ENCODE data around the gene NTM. TPM values are rescaled to one million over a fixed set of nuclear protein-coding genes. Genes with fewer than 3 reads are reported as not detected.

Gene NTM
- total and polyA plus RNA-seq, 4 experiments from 2014 or later, result not detected

- intact Hi-C loops (cut with micrococcal nuclease), result no loop called here
- Histone ChIP-seq H3K4me3 (ENCODE audit: low read length in 2 of 2) (no peak overlapping the region), H3K4me1 (ENCODE audit: insufficient read depth, low read length) (peaks cover 4% of the 10 kb centered on the region), H3K36me3 (ENCODE audit: insufficient read depth, low read length) (no peaks in the 10 kb centered on the region), H3K9me3 (ENCODE audit: control insufficient read depth in 1 of 2, low read length in 2 of 2) (no peaks in the 10 kb centered on the region), H3K27ac (ENCODE audit: low read depth, low read length) (no peak overlapping the region), H3K27me3 (ENCODE audit: insufficient read depth, low read length) (no peaks in the 10 kb centered on the region)
- H3K27me3 Mint-ChIP-seq, result no peaks in the 10 kb centered on the region
- H3K4me1 Mint-ChIP-seq, result no peaks in the 10 kb centered on the region
- CTCF ChIA-PET (ENCODE audit: partially characterized antibody), result interaction anchor here (1.3 kb wide), 1 partner anchor 9 kb away, joined by 4 read pairs; no protein-coding TSS in a partner anchor
- no peaks in the 10 kb centered on the region for H3K9me3 Mint-ChIP-seq
- H3K4me3 Mint-ChIP-seq, result no peak overlapping the region
- no peak for DNase-seq
- H3K27ac Mint-ChIP-seq, result no peak overlapping the region
- no peaks in the 10 kb centered on the region for H3K36me3 Mint-ChIP-seq
- POLR2A ChIA-PET (ENCODE audit: partially characterized antibody), result no interaction called here
These were observed 753.0 kb downstream of the NTM start for GRCh38 chr11:132123449-132123848.

- H3K9me3 Mint-ChIP-seq, result no peaks in the 10 kb centered on the region
- no peaks in the 10 kb centered on the region for H3K27me3 ChIP-seq (ENCODE audit: insufficient read depth, low read length)
- peaks cover 4% of the 10 kb centered on the region for H3K4me1 ChIP-seq (ENCODE audit: insufficient read depth, low read length)
- intact Hi-C loops (cut with micrococcal nuclease), result no loop called here
- H3K4me3 Mint-ChIP-seq, result no peak overlapping the region
- peaks cover 0 to 2% (median 0%) of the 10 kb centered on the region in 4 donors for H3K4me1 Mint-ChIP-seq
- ChIA-PET CTCF (ENCODE audit: partially characterized antibody) (no interaction called here), POLR2A (ENCODE audit: partially characterized antibody) (no interaction called here)
- no peaks in the 10 kb centered on the region for H3K36me3 Mint-ChIP-seq
- H3K9me3 ChIP-seq (ENCODE audit: control insufficient read depth in 1 of 2, low read length in 2 of 2), result no peaks in the 10 kb centered on the region
- no peak overlapping the region for H3K27ac Mint-ChIP-seq
- H3K4me3 ChIP-seq (ENCODE audit: low read length in 2 of 2), result no peak overlapping the region
- no peaks in the 10 kb centered on the region for H3K36me3 ChIP-seq (ENCODE audit: insufficient read depth, low read length)
- H3K27ac ChIP-seq (ENCODE audit: low read depth, low read length), result no peak overlapping the region
- H3K27me3 Mint-ChIP-seq, result no peaks in the 10 kb centered on the region
- DNase-seq, result no peak
These were observed 753.7 kb downstream of the NTM start for GRCh38 chr11:132123854-132124835.

GRCh38 chr11:132125988-132126871 lies 755.8 kb downstream of the NTM start:
- H3K9me3 Mint-ChIP-seq, result no peaks in the 10 kb centered on the region
- Histone ChIP-seq H3K27me3 (ENCODE audit: insufficient read depth, low read length) (no peaks in the 10 kb centered on the region), H3K9me3 (ENCODE audit: control insufficient read depth in 1 of 2, low read length in 2 of 2) (no peaks in the 10 kb centered on the region), H3K27ac (ENCODE audit: low read depth, low read length) (no peak overlapping the region), H3K4me1 (ENCODE audit: insufficient read depth, low read length) (peaks cover 4% of the 10 kb centered on the region), H3K36me3 (ENCODE audit: insufficient read depth, low read length) (no peaks in the 10 kb centered on the region), H3K4me3 (ENCODE audit: low read length in 2 of 2) (peak overlapping the region in 1 of 2 donors; percentile 5)
- intact Hi-C loops (cut with micrococcal nuclease), result no loop called here
- no peak for DNase-seq
- CTCF ChIA-PET (ENCODE audit: partially characterized antibody), result interaction anchor here (1.1 kb wide), 1 partner anchor 378 kb away, joined by 3 read pairs; no protein-coding TSS in a partner anchor
- no peaks in the 10 kb centered on the region for H3K27me3 Mint-ChIP-seq
- no peak overlapping the region for H3K27ac Mint-ChIP-seq
- H3K4me3 Mint-ChIP-seq, result no peak overlapping the region
- POLR2A ChIA-PET (ENCODE audit: partially characterized antibody), result no interaction called here
- no peaks in the 10 kb centered on the region for H3K36me3 Mint-ChIP-seq
- H3K4me1 Mint-ChIP-seq, result peaks cover 0 to 2% (median 0%) of the 10 kb centered on the region in 4 donors

- Histone ChIP-seq H3K4me1 (ENCODE audit: insufficient read depth, low read length) (peaks cover 4% of the 10 kb centered on the region), H3K4me3 (ENCODE audit: low read length in 2 of 2) (peak overlapping the region in 1 of 2 donors; percentile 5), H3K36me3 (ENCODE audit: insufficient read depth, low read length) (no peaks in the 10 kb centered on the region), H3K9me3 (ENCODE audit: control insufficient read depth in 1 of 2, low read length in 2 of 2) (no peaks in the 10 kb centered on the region), H3K27ac (ENCODE audit: low read depth, low read length) (no peak overlapping the region), H3K27me3 (ENCODE audit: insufficient read depth, low read length) (no peaks in the 10 kb centered on the region)
- no peak for DNase-seq
- H3K9me3 Mint-ChIP-seq, result no peaks in the 10 kb centered on the region
- H3K4me1 Mint-ChIP-seq, result peaks cover 0 to 2% (median 0%) of the 10 kb centered on the region in 4 donors
- ChIA-PET POLR2A (ENCODE audit: partially characterized antibody) (no interaction called here), CTCF (ENCODE audit: partially characterized antibody) (interaction anchor here (1.1 kb wide), 1 partner anchor 379 kb away, joined by 3 read pairs; no protein-coding TSS in a partner anchor)
- intact Hi-C loops (cut with micrococcal nuclease), result no loop called here
- no peaks in the 10 kb centered on the region for H3K36me3 Mint-ChIP-seq
- H3K27me3 Mint-ChIP-seq, result no peaks in the 10 kb centered on the region
- no peak overlapping the region for H3K4me3 Mint-ChIP-seq
- no peak overlapping the region for H3K27ac Mint-ChIP-seq
These were observed 756.8 kb downstream of the NTM start for GRCh38 chr11:132126973-132127899.

GRCh38 chr11:132127900-132128288 lies 757.5 kb downstream of the NTM start:
- H3K4me3 ChIP-seq (ENCODE audit: low read length in 2 of 2), result no peak overlapping the region
- Mint-ChIP-seq H3K4me1 (peaks cover 0 to 2% (median 0%) of the 10 kb centered on the region in 4 donors), H3K36me3 (no peaks in the 10 kb centered on the region), H3K27ac (no peak overlapping the region), H3K27me3 (no peaks in the 10 kb centered on the region), H3K4me3 (peak overlapping the region in 1 of 8 donors; percentile 8), H3K9me3 (no peaks in the 10 kb centered on the region)
- H3K9me3 ChIP-seq (ENCODE audit: control insufficient read depth in 1 of 2, low read length in 2 of 2), result no peaks in the 10 kb centered on the region
- ChIA-PET CTCF (ENCODE audit: partially characterized antibody) (no interaction called here), POLR2A (ENCODE audit: partially characterized antibody) (no interaction called here)
- no peaks in the 10 kb centered on the region for H3K27me3 ChIP-seq (ENCODE audit: insufficient read depth, low read length)
- no peak for DNase-seq
- no peaks in the 10 kb centered on the region for H3K36me3 ChIP-seq (ENCODE audit: insufficient read depth, low read length)
- intact Hi-C loops (cut with micrococcal nuclease), result no loop called here
- no peak overlapping the region for H3K27ac ChIP-seq (ENCODE audit: low read depth, low read length)
- peaks cover 4% of the 10 kb centered on the region for H3K4me1 ChIP-seq (ENCODE audit: insufficient read depth, low read length)

GRCh38 chr11:132131047-132131446 lies 760.6 kb downstream of the NTM start:
- DNase-seq, result no peak
- Histone ChIP-seq H3K4me3 (ENCODE audit: low read length in 2 of 2) (no peak overlapping the region), H3K9me3 (ENCODE audit: control insufficient read depth in 1 of 2, low read length in 2 of 2) (no peaks in the 10 kb centered on the region), H3K27ac (ENCODE audit: low read depth, low read length) (no peak overlapping the region), H3K27me3 (ENCODE audit: insufficient read depth, low read length) (no peaks in the 10 kb centered on the region), H3K4me1 (ENCODE audit: insufficient read depth, low read length) (peaks cover under 1% of the 10 kb centered on the region), H3K36me3 (ENCODE audit: insufficient read depth, low read length) (no peaks in the 10 kb centered on the region)
- intact Hi-C loops (cut with micrococcal nuclease), result no loop called here
- Mint-ChIP-seq H3K27ac (no peak overlapping the region), H3K9me3 (peaks cover 0 to 4% (median 0%) of the 10 kb centered on the region in 8 donors), H3K27me3 (no peaks in the 10 kb centered on the region), H3K4me3 (no peak overlapping the region), H3K4me1 (peaks cover 0 to 2% (median 0%) of the 10 kb centered on the region in 4 donors), H3K36me3 (no peaks in the 10 kb centered on the region)
- ChIA-PET CTCF (ENCODE audit: partially characterized antibody) (no interaction called here), POLR2A (ENCODE audit: partially characterized antibody) (no interaction called here)

All from CD4-positive, alpha-beta memory T cell (primary cell).